BE2C (cell line): ENCODE results near the gene TLE4.

Experiments used
- DNase-seq: peaks from one replicate; pipeline ENCODE4 v3.0.0-alpha.2; 2020
- H3K27me3 ChIP-seq: fragments of 250-450 bp; sonication (Bioruptor Pico); 2 replicates; pipeline ENCODE4 v1.5.1; 2020; ENCODE audit warnings: mild to moderate bottlenecking
- H3K36me3 ChIP-seq: fragments of 250-450 bp; sonication (Bioruptor Pico); 2 replicates; pipeline ENCODE4 v1.5.1; 2020; ENCODE audit warnings: mild to moderate bottlenecking
- H3K4me1 ChIP-seq: fragments of 250-450 bp; sonication (Bioruptor Pico); 2 replicates; pipeline ENCODE4 v1.5.1; 2020
- H3K4me3 ChIP-seq: 2 replicates; pipeline ENCODE4 v1.5.1; 2011; ENCODE audit warnings: low read depth, low read length
- H3K9me3 ChIP-seq: fragments of 250-450 bp; sonication (Bioruptor Pico); 2 replicates; pipeline ENCODE4 v1.5.1; 2020
- TF ChIP-seq, protein P1 (sequence below): IDR thresholded peaks from 2 replicates; pipeline ENCODE4 v1.5.1; 2012; ENCODE audit warnings: mild to moderate bottlenecking, low read depth, low read length

Gene TLE4

DNA sequence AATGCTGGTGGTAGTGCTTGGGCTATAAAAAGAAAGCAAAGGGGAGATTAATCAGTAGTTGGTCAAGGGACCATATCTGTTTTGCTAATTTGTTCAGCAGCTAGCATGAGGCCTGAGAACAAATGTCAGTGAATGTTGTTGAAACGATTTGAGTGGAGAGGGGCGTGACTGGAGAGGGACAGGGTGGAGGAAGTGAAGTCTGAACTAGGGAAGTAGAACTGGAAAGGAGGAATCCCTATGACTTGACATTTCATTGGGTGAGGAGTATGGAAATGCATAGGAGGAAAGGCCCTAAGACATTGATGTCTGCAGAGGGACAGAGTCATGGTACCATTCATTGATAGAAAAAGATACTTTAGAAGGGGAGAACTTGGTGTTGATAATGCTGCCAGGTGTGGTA lies 19.7 kb downstream of the TLE4 start:
- peaks cover 3% of the 10 kb centered on the region; the same call in 1 of the 2 replicates for H3K4me1 ChIP-seq
- no peak for DNase-seq
- peaks cover 30% of the 10 kb centered on the region for H3K36me3 ChIP-seq
- no peak overlapping the region for H3K4me3 ChIP-seq
- H3K27me3 ChIP-seq = no peaks in the 10 kb centered on the region
- TF ChIP-seq, protein P1, sequence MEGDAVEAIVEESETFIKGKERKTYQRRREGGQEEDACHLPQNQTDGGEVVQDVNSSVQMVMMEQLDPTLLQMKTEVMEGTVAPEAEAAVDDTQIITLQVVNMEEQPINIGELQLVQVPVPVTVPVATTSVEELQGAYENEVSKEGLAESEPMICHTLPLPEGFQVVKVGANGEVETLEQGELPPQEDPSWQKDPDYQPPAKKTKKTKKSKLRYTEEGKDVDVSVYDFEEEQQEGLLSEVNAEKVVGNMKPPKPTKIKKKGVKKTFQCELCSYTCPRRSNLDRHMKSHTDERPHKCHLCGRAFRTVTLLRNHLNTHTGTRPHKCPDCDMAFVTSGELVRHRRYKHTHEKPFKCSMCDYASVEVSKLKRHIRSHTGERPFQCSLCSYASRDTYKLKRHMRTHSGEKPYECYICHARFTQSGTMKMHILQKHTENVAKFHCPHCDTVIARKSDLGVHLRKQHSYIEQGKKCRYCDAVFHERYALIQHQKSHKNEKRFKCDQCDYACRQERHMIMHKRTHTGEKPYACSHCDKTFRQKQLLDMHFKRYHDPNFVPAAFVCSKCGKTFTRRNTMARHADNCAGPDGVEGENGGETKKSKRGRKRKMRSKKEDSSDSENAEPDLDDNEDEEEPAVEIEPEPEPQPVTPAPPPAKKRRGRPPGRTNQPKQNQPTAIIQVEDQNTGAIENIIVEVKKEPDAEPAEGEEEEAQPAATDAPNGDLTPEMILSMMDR = no peak
- H3K9me3 ChIP-seq = no peaks in the 10 kb centered on the region

DNA sequence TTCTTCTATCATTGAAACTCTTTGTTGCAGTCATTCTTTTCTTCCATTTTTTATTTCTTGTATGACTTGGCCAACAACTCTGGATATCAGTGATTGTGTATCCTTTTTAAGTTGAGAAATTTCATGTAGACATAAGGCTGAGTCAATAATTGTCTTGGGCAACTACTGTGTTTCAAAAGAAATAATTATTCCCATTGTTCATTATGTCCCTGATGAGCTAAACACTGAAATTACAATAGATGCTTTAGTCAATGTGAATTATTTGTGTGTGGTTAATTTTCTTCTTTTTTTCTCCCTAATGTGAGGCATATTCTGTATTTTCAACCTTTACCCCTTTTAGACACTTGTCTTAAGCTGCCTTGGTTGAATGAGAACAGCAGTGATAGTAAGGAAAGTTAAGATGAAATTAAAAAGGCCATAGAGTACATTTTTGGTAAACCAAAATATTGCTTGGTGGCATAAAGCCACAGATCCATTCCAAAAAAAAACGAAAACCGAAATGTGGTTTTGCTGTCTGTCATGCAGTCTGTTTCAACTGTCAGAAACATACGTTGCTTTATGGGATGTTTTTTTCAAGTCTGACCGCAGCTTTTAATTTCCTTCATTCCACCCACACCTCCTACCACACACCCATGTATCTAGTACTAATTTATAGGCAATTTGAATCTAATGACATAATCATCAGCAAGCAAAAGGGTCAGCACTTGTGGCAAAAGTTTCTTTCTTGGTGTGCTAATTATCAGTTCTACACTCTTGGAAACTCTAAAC lies 21.1 kb downstream of the TLE4 start:
- no peaks in the 10 kb centered on the region for H3K9me3 ChIP-seq
- TF ChIP-seq, protein P1 = no peak
- H3K27me3 ChIP-seq = no peaks in the 10 kb centered on the region
- no peak for DNase-seq
- H3K4me1 ChIP-seq = peaks cover 2% of the 10 kb centered on the region; the same call in 1 of the 2 replicates
- peaks cover 22% of the 10 kb centered on the region for H3K36me3 ChIP-seq
- H3K4me3 ChIP-seq = no peak overlapping the region

DNA sequence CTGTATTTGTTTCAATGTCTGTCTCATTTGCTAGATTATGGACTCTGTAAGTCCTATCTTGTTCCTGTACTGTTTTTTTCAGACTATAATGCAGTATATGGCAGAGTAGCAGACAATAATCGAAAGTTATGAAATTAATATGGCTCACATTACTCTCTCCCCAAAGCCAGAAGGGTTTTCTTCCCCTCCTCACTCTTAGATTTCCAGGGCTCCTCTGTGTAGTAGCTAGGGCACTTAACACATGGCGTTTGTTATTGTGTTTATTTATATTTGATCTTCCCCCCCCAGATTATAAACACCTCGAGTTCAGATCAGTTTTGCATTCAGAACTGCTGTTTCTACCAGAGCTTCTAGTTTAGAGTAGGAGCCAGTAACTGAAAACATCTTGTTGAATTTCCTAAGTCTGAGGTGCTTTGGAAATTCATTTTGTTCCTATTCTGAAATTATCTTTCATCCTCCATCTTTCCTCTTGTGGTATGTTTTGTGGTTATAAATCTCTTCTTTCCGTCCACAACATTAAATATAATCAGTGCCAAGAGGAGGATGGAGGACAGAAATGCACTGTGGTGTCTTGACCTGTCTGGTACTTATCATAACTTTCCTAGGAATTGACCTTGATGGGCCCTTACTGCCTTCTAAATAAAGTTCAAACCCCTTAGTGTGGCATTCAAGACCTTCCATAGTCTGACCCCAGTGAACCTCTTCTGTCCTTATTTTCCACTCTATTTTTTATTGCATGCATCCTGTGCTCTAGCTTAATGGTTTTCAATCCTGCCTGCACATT lies 27.0 kb downstream of the TLE4 start:
- Histone ChIP-seq H3K36me3 (peaks cover 49% of the 10 kb centered on the region), H3K9me3 (no peaks in the 10 kb centered on the region), H3K27me3 (no peaks in the 10 kb centered on the region), H3K4me1 (peaks cover 6% of the 10 kb centered on the region; the same call in 1 of the 2 replicates), H3K4me3 (no peak overlapping the region)
- TF ChIP-seq, protein P1 = no peak
- DNase-seq = no peak

DNA sequence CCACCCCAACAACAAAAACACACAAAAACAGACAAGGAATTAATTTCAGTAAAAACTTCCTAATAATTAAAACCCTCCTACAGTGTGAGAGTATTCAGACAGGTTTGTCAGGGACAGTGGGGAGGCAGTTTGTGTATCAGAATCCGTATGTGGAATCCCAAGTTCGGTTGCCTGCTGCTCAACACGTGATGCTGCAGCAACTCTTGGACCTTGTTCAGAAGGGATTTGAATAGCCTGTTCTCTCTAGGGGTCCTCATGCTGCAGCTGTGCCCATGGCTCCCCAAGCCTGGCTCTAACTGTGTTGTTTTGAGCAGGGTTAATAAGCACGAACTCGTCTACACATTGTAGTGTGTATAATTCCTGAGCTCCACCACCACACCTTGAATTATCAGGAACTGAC lies 28.7 kb downstream of the TLE4 start:
- TF ChIP-seq, protein P1 = no peak
- Histone ChIP-seq H3K27me3 (no peaks in the 10 kb centered on the region), H3K4me3 (no peak overlapping the region), H3K36me3 (peaks cover 58% of the 10 kb centered on the region), H3K4me1 (peaks cover 6% of the 10 kb centered on the region; the same call in 1 of the 2 replicates), H3K9me3 (no peaks in the 10 kb centered on the region)
- no peak for DNase-seq

DNA sequence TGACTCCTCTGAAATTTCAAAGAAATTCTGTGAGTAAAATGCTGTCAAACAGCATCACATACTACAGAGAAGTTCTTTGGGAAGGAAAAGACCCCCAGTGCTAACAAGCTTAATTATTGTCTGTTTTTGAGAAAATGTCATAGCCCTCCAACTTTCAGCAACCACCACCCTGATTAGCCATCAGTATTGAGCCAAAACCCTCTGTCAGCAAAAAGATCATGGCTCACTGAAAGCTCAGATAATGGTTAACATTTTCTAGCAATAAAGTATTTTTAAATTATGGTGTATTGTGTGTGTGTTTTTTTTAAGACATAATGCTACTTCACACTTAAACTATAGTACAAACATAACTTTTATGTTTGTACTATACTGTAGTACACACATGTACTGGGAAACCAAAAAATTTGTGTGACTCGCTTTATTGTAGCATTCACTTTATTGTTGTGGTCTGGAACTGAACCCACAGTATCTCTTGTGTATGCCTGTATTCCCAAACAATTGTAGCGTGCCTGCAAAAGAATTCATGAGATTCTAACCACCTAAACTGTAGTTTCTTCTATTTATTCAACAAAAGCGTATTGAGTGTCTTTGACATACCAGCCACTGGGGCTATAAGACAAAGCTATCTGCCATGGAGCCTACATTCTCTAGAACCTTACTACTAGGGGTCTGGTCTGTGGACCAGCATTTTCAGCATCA lies 31.6 kb downstream of the TLE4 start:
- peaks cover 50% of the 10 kb centered on the region for H3K36me3 ChIP-seq
- no peaks in the 10 kb centered on the region for H3K27me3 ChIP-seq
- TF ChIP-seq, protein P1 = peak; percentile 12; the same call in 1 of the 2 replicates
- H3K9me3 ChIP-seq = no peaks in the 10 kb centered on the region
- H3K4me3 ChIP-seq = no peak overlapping the region
- H3K4me1 ChIP-seq = peaks cover 3% of the 10 kb centered on the region
- DNase-seq = no peak
